HG02884 (cell line): ENCODE measurements around the gene MAP3K6.
"Not testable (repeated sequence)": the region's sequence is repeated elsewhere in the genome, so short reads cannot be mapped to it uniquely, and the experiment has no call there.

Experiments
- ATAC-seq: cut with Tn5 transposase; IDR thresholded peaks from one replicate; pipeline ENCODE4 v1.9.1; 2021; ENCODE audit warnings: mild to moderate bottlenecking, moderate library complexity; ENCODE audit not compliant: unreplicated experiment

MAP3K6 gene

GRCh38 chr1:27366411-27367159, at the start of gene MAP3K6:
Gene MAP3K6 (minus strand): TSS chr1:27366961. CDS start chr1:27366597, 364 bp downstream.
- ATAC-seq, result no peak

- ATAC-seq, result no peak
Measured at GRCh38 chr1:27414091-27414490, 47.3 kb upstream of the MAP3K6 start.

- ATAC-seq, result no peak
Measured at GRCh38 chr1:27413004-27413403, 46.2 kb upstream of the MAP3K6 start.

- no peak for ATAC-seq
Measured at GRCh38 chr1:27412502-27412901, 45.7 kb upstream of the MAP3K6 start.

- no peak for ATAC-seq
Measured at GRCh38 chr1:27410709-27411108, 43.9 kb upstream of the MAP3K6 start.

GRCh38 chr1:27409669-27410068, 42.9 kb upstream of the MAP3K6 start:
- no peak for ATAC-seq

GRCh38 chr1:27408151-27408550, 41.4 kb upstream of the MAP3K6 start:
- no peak for ATAC-seq

- not testable (repeated sequence) for ATAC-seq
Measured at GRCh38 chr1:27406791-27407190, 40.0 kb upstream of the MAP3K6 start.

- no peak for ATAC-seq
Measured at GRCh38 chr1:27406362-27406680, 39.6 kb upstream of the MAP3K6 start.

- ATAC-seq, result not testable (repeated sequence)
Measured at GRCh38 chr1:27405598-27406361, 39.0 kb upstream of the MAP3K6 start.

- ATAC-seq, result no peak
Measured at GRCh38 chr1:27405074-27405473, 38.3 kb upstream of the MAP3K6 start.

GRCh38 chr1:27403931-27404330, 37.2 kb upstream of the MAP3K6 start:
- ATAC-seq, result no peak

- no peak for ATAC-seq
Measured at GRCh38 chr1:27403065-27403726, 36.4 kb upstream of the MAP3K6 start.

- no peak for ATAC-seq
Measured at GRCh38 chr1:27402349-27402754, 35.6 kb upstream of the MAP3K6 start.

- no peak for ATAC-seq
Measured at GRCh38 chr1:27400963-27401341, 34.2 kb upstream of the MAP3K6 start.

GRCh38 chr1:27400082-27400962, 33.6 kb upstream of the MAP3K6 start:
- ATAC-seq, result no peak

GRCh38 chr1:27399251-27400025, 32.7 kb upstream of the MAP3K6 start:
- ATAC-seq, result no peak

GRCh38 chr1:27398405-27399149, 31.8 kb upstream of the MAP3K6 start:
- no peak for ATAC-seq

- no peak for ATAC-seq
Measured at GRCh38 chr1:27397749-27398148, 31.0 kb upstream of the MAP3K6 start.
